Testis (tissue), 3 donors: Measurements from ENCODE around the gene MEIS2. TPM values are rescaled to one million over a fixed set of nuclear protein-coding genes. Genes with fewer than 3 reads are reported as not detected.

ENCODE experiments used
- DNase-seq: peaks from one replicate; pipeline ENCODE4 v3.0.0-alpha.2; 2019
- H3K27ac ChIP-seq, 2 donors: fragments of 200-600 bp; sonication (generic); one replicate each; pipeline ENCODE4 v1.5.1; 2019
- H3K27me3 ChIP-seq: fragments of 200-600 bp; sonication (generic); one replicate; pipeline ENCODE4 v1.5.1; 2019
- H3K36me3 ChIP-seq: fragments of 200-600 bp; sonication (generic); one replicate; pipeline ENCODE4 v1.5.1; 2017; ENCODE audit warnings: low read depth; ENCODE audit errors: missing control alignments
- H3K4me1 ChIP-seq: fragments of 200-600 bp; sonication (generic); one replicate; pipeline ENCODE4 v1.5.1; 2019
- H3K4me3 ChIP-seq, 2 donors: fragments of 200-600 bp; sonication (generic); one replicate each; pipeline ENCODE4 v1.5.1; 2017 to 2019
- H3K9me3 ChIP-seq: fragments of 200-600 bp; sonication (generic); one replicate; pipeline ENCODE4 v1.5.1; 2017
- CTCF ChIP-seq, 3 experiments: fragments of 450-650 bp in 2 of 3; fragments of 200-600 bp in 1 of 3; sonication (generic) in 1 of 3; IDR thresholded peaks; one replicate each; pipeline ENCODE4 v1.5.1; 2016 to 2019; ENCODE audit warnings: antibody characterized with exemption in 3 of 3, mild to moderate bottlenecking in 2 of 3, moderate library complexity in 1 of 3
- POLR2A ChIP-seq: fragments of 450-650 bp; IDR thresholded peaks from one replicate; pipeline ENCODE4 v1.6.1; 2017; ENCODE audit warnings: antibody characterized with exemption, mild to moderate bottlenecking, moderate library complexity
- WGBS, 2 donors: methylation state at CpG; one replicate each; pipeline ENCODE4 v1.1.5; 2018; 5-methylcytosine and 5-hydroxymethylcytosine counted together
- intact Hi-C: fragments of 100-400 bp; cut with DNase I; formaldehyde crosslinking; loops from one replicate; pipeline ENCODE4 v1.15.1; 2023; ENCODE audit warnings: low total_unique reads
- polyA plus RNA-seq: library from polyadenylated mRNA; stranded (reverse); fragments of 350-450 nt; fragmentation: Illumina TruSeq; extraction: RNeasy Lipid Tissue Mini Kit (QIAGEN cat#74804); gene quantifications from one replicate; pipeline ENCODE4 v1.2.3, GENCODE V29; 2014; ENCODE audit warnings: low read depth, low replicate concordance; ENCODE audit not compliant: insufficient read depth
- total RNA-seq, 2 donors: library from RNA; depleted of rRNA; stranded (reverse); fragments of >200 nt; gene quantifications; one replicate each; pipeline ENCODE4 v1.2.3, GENCODE V29; 2016

Gene MEIS2
- total and polyA plus RNA-seq, 3 donors from 2014 or later = 7.0 to 19.4 (median 15.7) TPM

- Histone ChIP-seq H3K4me3 (no peak overlapping the region), H3K27ac (no peak overlapping the region), H3K4me1 (no peaks in the 10 kb centered on the region), H3K9me3 (no peaks in the 10 kb centered on the region), H3K27me3 (no peaks in the 10 kb centered on the region), H3K36me3 (no peaks in the 10 kb centered on the region)
- DNase-seq = no peak
- WGBS, 2 donors = 83% methylated on average over 5 of the region's 5 CpGs
- no peak for TF ChIP-seq POLR2A
- no peak for TF ChIP-seq CTCF (IDR thresholded peaks at IDR 0.05)
- intact Hi-C loops = no loop called here
Observed at GRCh38 chr15:36903922-36904556, 196.3 kb downstream of the MEIS2 start.

- no peak overlapping the region for H3K27ac ChIP-seq
- 88 to 93% methylated on average over 1 of the region's 1 CpG for WGBS, 2 donors
- H3K4me3 ChIP-seq = no peak overlapping the region
- no peaks in the 10 kb centered on the region for H3K4me1 ChIP-seq
- no peaks in the 10 kb centered on the region for H3K9me3 ChIP-seq
- DNase-seq = no peak
- H3K27me3 ChIP-seq = no peaks in the 10 kb centered on the region
- intact Hi-C loops = no loop called here
- no peaks in the 10 kb centered on the region for H3K36me3 ChIP-seq
- TF ChIP-seq CTCF (IDR thresholded peaks at IDR 0.05) (no peak), POLR2A (no peak)
Observed at GRCh38 chr15:36903195-36903594, 197.2 kb downstream of the MEIS2 start.

DNA sequence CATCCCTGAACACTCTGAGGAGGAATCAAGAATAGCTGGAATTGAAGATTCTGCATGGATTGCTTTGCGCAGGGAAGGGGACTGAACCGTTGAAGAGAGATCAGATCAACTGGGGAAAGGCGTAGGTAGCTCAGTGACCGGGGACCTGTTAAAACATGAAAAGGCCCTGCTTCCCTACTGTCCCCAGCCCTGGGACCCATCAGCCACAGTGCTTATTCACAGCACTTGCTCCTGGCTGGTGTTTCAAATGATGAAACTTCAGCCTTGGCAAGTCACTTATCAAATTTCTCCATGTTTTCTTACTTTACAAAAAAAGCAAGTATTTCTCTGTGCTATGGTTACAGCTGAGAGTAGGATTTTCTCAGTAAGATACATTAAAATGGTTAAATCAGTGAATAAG lies 199.3 kb downstream of the MEIS2 start:
- DNase-seq = no peak
- 86 to 87% methylated on average over 4 of the region's 4 CpGs for WGBS, 2 donors

DNA sequence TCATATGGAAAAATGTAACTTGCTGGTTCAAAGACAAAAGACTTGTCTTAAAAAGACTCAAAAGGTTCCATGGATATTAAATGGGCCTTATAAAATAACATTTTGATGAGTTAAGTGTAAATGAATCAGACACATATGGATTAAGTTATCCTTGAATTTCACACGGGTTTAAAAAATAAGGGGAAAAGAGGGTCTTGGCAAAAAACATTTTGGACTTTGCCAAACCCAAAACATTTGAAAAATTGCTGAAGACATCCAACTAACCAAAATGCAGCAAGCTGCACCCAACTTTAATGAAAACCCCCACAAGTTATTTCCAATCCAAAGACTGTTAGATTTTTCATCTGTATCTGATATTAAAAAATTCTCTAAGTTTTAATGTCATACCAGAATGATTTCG lies 200.7 kb downstream of the MEIS2 start:
- H3K4me3 ChIP-seq = no peak overlapping the region
- intact Hi-C loops = no loop called here

More for the DNA sequence above, 199.3 kb downstream of the MEIS2 start:
- Histone ChIP-seq H3K27ac (no peak overlapping the region), H3K4me3 (no peak overlapping the region), H3K36me3 (no peaks in the 10 kb centered on the region), H3K9me3 (no peaks in the 10 kb centered on the region), H3K27me3 (no peaks in the 10 kb centered on the region), H3K4me1 (no peaks in the 10 kb centered on the region)
- TF ChIP-seq POLR2A (no peak), CTCF (IDR thresholded peaks at IDR 0.05) (no peak)
- intact Hi-C loops = no loop called here

More for the DNA sequence above, 200.7 kb downstream of the MEIS2 start:
- Histone ChIP-seq H3K27ac (no peak overlapping the region), H3K9me3 (no peaks in the 10 kb centered on the region), H3K36me3 (no peaks in the 10 kb centered on the region), H3K27me3 (no peaks in the 10 kb centered on the region), H3K4me1 (no peaks in the 10 kb centered on the region)
- no peak for TF ChIP-seq POLR2A
- no peak for TF ChIP-seq CTCF (IDR thresholded peaks at IDR 0.05)
- DNase-seq = no peak
- 71 to 79% methylated on average over 2 of the region's 2 CpGs for WGBS, 2 donors
